Measurements from ENCODE around the gene DUSP7. TPM values are rescaled to one million over a fixed set of nuclear protein-coding genes. Genes with fewer than 3 reads are reported as not detected.

The DUSP7 gene
- polyA plus RNA-seq (ENCODE audit: insufficient read length in 4 of 4) = 10 to 100 TPM; 14.6 to 21.5 (median 18.2) TPM

GRCh38 chr3:52056521-52056967, at the start of gene DUSP7:
DUSP7 (minus strand) TSS chr3:52056571; CDS start chr3:52056366, 205 bp downstream.
- peak in 1 of 4 donors; percentile 63 for DNase-seq (ENCODE audit: low read depth in 4 of 4, low spot score in 2 of 4)

DNA sequence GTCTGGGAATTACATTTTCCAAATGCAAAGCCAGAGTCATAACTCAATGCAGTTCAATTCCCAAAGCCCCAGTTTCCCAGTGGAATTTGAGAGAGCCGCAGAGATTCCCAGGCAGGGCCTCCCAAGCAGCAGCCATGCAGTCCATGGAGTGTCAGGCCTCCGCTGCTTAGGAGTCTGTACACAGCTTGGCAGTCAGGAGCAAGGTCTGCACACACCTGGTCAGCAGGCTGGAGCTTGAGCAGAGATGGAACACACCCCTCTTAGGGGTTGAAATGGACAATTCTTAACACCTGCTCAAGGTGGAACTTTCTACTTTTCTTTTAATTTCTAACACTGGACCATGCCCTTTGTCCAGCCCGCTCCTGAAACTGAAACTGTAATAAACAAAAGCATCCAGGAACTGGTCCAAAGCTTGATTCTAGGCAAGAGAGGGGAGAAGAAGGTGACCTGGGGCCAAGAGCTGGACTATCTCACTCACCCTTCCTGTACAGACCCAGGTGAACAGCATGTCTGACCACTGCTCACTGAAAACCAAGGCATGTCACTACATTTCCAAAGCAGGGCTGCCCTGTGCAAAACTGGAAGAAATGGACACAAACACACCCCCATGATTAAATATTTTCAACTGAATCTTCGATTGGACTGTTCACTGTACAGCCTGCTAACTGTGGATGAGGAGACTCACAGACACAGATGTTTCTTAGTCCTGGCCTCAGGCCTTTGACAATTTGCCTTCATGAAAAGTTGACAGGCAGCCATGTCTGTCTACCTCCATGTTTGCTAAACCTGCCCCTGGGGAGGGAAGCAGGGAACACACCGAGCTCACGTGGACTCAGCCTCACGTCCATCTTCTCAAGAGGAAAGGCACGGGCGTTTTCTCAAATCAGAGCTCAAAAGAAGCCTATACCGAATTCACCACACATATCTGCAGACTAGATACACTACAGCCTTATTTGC, 48.6 kb upstream of the DUSP7 start:
- no peak for DNase-seq (ENCODE audit: low read depth in 4 of 4, low spot score in 2 of 4)

DNA sequence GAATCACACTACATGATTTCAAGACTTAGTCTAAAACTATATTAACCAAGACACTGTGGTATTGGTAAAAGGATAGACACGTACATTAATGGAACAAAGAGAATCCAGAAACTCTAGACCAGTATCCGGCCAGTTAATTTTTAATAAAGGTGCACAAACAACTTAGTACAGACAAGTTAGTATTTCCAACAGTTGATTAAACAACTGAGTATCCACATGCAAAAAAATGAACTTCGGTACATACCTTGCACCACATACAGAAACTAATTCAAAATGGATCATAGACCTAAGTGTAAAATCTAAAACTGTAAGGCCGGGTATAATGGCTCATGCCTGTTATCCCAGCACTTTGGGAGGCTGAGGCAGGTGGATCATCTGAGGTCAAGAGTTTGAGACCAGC, 46.6 kb upstream of the DUSP7 start:
- no peak for DNase-seq (ENCODE audit: low read depth in 4 of 4, low spot score in 2 of 4)

DNA sequence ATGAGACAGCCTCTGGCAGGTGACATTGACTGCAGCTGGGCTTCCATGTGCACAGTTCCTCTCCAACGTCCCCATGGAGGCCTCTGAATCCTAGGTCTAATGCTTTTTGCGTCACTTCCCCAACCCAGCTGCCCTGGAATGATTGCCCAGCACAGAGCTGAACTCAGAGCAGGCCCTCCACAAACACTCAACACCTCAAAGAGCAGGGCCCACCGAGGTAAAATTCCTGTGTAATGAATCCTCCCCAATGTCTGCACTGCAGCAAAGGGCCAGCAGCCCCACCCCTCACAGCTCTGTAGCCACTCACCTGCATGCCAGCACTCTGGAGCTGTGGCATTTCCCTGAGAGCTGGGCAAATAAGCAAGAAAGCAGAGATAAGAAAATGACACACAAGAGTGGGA, 42.6 kb upstream of the DUSP7 start:
- no peak for DNase-seq (ENCODE audit: low read depth in 4 of 4, low spot score in 2 of 4)

- DNase-seq (ENCODE audit: low read depth in 4 of 4, low spot score in 2 of 4) = no peak
Measured at GRCh38 chr3:52097851-52098507, 41.6 kb upstream of the DUSP7 start.

DNA sequence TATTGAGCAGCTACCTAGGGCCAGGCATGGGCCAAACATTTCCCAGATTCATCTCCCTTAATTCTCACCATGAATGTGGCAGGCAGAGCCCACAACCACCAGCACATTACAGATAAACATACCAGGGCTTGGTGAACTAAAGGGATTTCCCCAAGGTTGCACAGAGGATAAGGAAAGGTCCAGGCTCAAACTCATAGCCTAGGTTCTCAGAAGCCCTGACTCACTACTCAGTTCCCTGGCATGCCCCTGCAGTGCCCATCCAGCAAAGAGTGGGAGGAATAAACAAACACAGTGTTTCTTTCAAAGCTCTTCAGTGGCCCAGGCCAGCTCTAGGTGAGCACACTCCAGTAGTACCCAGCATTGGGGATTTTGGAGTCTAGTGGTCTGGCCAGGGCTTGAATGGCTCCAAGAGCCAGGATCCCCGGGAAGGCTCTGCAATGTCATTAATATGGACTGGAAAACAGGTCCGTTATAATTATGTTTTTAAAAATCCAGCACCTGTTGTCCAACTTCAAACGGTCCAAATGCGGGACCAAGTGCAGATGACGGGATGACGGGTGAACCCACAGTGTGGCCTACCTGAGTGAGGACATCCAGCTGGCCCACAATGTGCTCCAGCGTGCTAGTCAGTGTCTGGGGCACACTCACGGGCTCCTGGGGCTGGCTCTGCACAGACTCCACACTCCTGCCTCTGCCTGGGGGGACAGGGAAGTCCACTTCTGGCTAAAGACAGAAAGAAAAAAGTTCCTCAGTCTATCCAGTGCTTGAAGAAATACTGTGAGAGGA, 39.8 kb upstream of the DUSP7 start:
- DNase-seq (ENCODE audit: low read depth in 4 of 4, low spot score in 2 of 4) = no peak

DNA sequence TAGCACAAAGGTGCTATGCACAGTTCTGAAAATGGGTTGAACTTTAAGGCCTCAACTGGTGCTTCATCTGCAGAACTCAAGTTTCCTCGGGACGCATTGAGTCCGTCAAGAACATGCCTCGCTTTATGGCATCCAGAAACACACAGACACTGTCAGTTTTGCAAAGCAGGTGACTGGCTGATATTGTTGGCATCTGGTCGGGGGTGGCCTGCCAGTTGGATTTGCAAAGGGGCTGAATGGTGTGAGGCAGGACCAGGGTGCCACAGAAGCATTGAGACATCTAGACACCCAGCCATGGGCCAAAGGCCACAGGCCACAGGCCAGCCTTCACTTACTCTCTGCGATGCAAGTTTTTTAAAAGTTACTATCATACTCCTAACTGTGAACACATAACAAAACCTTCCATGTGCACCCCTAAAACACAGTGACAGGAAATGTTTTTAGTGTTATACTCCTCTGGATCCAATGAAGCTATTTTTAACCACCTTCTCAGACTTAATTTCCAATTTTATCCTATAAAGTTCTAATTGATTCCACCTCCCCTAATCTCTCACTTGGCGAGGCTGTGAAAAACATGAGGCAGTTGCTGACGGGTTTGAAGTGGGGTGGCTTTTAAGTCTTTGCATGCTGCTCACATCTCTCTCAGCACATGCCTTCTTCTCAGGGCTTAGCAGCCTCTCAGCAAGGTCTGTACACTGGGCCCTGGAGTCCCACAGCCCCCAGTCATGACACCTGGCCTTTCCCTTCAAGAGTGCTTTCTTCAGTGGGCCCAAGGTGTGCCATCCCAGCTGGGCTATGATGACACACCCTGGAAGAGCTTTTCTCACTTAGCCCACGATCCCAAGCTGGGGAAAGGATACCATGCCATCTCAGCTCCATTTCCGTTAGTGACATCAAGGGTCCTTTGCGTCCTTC, 38.5 kb upstream of the DUSP7 start:
- no peak for DNase-seq (ENCODE audit: low read depth in 4 of 4, low spot score in 2 of 4)

DNA sequence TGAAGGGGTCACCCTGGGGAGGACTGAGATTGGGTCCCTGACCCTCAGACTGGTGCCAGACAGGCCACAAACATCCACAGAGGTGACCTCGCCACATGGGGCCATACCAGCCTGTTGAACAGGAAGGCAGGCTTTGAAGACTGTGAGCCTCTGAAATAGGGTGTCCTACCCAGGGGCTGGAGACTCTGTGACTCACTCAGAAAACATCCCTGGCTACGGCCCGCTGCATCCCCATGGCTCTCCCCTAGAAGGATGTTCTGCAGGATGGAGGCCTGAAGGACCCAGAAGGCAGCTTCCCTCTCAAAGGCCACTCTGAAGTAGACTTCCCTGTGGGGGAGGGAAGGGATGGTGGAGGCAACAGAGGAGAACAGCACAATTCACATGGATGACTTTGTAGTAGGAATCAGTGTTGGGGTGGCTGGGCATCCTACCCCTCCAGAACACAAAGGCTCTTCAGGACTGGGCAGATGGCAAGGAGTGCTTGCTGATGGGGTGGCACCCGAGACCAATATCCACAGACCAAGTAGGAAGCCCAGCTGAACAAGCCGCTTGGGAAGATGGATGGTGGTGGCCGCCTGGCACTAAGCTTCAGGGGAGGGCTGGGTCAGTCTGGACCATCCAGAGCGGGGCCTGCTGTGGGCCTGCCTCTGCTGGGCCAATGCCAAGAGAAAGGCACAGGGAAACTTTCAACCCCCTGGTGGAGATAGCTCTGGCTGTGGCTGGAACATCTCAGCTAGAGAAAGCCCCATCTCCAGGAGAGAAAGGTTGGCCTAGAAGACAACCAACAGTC, 37.6 kb upstream of the DUSP7 start:
- DNase-seq (ENCODE audit: low read depth in 4 of 4, low spot score in 2 of 4) = no peak

GRCh38 chr3:52092891-52093290, 36.5 kb upstream of the DUSP7 start:
- DNase-seq (ENCODE audit: low read depth in 4 of 4, low spot score in 2 of 4) = no peak

DNA sequence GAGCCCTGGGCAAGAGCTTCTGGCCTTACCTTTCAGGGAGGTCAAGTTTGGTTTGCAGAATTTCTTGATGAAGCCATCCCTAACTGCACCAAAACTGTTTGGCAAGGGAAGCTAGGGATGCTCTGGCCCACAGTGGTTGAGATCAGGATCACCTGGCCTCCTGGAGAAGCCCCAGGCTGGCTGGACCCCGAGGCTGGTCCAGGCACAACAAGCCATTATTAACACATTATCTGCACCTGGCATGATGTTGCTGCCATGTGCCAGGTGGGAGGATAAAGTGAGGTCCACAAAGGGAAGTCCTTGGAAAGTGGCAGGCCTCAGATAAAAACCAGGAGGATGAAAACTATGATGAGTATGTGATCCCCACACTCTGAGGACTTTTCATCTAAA, 35.9 kb upstream of the DUSP7 start:
- DNase-seq (ENCODE audit: low read depth in 4 of 4, low spot score in 2 of 4) = no peak

- DNase-seq (ENCODE audit: low read depth in 4 of 4, low spot score in 2 of 4) = no peak
Measured at GRCh38 chr3:52091586-52092270, 35.4 kb upstream of the DUSP7 start.

- no peak for DNase-seq (ENCODE audit: low read depth in 4 of 4, low spot score in 2 of 4)
Measured at GRCh38 chr3:52090933-52091468, 34.6 kb upstream of the DUSP7 start.

GRCh38 chr3:52090131-52090932, 34.0 kb upstream of the DUSP7 start:
- DNase-seq (ENCODE audit: low read depth in 4 of 4, low spot score in 2 of 4) = no peak

DNA sequence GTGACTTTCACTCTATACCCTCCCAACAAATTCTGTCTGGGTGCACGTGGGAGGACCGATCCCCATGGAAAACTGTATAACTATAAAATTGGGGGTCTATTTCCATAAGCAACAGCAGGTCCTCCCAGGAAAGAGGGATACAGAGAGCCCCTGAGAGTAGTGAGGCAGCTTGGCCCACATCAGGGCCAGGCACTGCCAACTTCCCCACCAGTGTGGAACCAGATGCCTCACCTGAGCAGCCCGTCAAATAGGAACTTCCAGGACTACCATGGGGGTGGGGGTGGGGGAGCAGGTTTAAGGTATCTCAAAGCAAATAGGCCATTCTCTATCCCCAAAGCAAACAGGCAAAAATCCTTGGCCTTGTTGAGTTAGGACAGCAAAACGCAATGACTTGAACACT, 33.3 kb upstream of the DUSP7 start:
- no peak for DNase-seq (ENCODE audit: low read depth in 4 of 4, low spot score in 2 of 4)

GRCh38 chr3:52088445-52089367, 32.3 kb upstream of the DUSP7 start:
- DNase-seq (ENCODE audit: low read depth in 4 of 4, low spot score in 2 of 4) = no peak

DNA sequence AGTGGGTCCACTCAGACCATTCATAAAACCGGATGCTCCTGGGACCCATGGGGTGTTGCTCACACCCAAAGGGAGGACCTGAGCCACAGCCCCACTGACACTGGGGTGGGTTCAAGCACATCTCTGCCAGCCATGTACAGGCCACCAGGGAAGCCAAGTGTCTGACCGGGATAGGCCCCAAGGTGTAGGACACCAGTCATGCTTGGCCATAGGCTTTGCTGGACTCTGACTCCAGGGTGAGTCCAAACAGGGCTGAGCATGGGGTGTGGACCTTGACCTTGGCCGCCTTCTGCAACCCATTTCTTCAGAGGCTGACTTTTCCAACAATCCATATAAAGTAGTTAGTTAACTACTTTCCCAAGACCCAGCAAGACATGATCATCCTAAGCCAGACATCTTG, 31.4 kb upstream of the DUSP7 start:
- DNase-seq (ENCODE audit: low read depth in 4 of 4, low spot score in 2 of 4) = no peak
